Pancreas (tissue), 10 donors: Measurements from ENCODE around the gene WSCD2. TPM values are rescaled to one million over a fixed set of nuclear protein-coding genes. Genes with fewer than 3 reads are reported as not detected.

Experiments
- ATAC-seq, 4 donors: fragments of 200-7000 bp; cut with Tn5 transposase; one replicate each; pipeline versions ENCODE4 v1.8.0 to v1.9.1; 2020; ENCODE audit warnings: mild to moderate bottlenecking in 4 of 4, moderate library complexity in 4 of 4
- DNase-seq, 6 donors: peaks; one replicate each; pipeline ENCODE4 v3.0.0-alpha.2; 2020
- FAIRE-seq: peaks from 2 replicates; lab custom pipeline; 2012; peaks lifted over from hg19 to GRCh38; lab: Jason Lieb, UNC
- H3K27ac ChIP-seq, 4 donors: fragments of 200-600 bp; sonication (generic); 1 replicate in 3 of 4; 2 replicates in 1 of 4; pipeline versions ENCODE4 v1.5.0 to v1.8.0; 2020
- H3K27me3 ChIP-seq, 4 donors: fragments of 200-600 bp; one replicate each; pipeline ENCODE4 v1.8.0; 2021
- H3K36me3 ChIP-seq, 3 donors: fragments of 200-600 bp; sonication (generic) in 1 of 3; one replicate each; pipeline versions ENCODE4 v1.5.0 to v1.8.0; 2020 to 2021
- H3K4me1 ChIP-seq, 3 donors: fragments of 200-600 bp; one replicate each; pipeline ENCODE4 v1.8.0; 2021
- H3K4me3 ChIP-seq, 4 donors: fragments of 200-600 bp; sonication (generic) in 2 of 4; one replicate each; pipeline versions ENCODE4 v1.5.0 to v1.8.0; 2020 to 2021
- H3K9me3 ChIP-seq, 4 donors: fragments of 200-600 bp; one replicate each; pipeline ENCODE4 v1.8.0; 2021
- WGBS, 2 donors: extraction: QIAGEN DNeasy Blood & Tissue Kit; methylation state at CpG; one replicate each; pipeline ENCODE4 v1.1.7; 2013; 5-methylcytosine and 5-hydroxymethylcytosine counted together
- intact Hi-C, 3 donors: fragments of 100-400 bp; cut with DNase I; formaldehyde crosslinking; loops; one replicate each; pipeline versions ENCODE4 v1.11.1 to v1.14.2; 2022
- polyA plus RNA-seq, 2 donors: library from polyadenylated mRNA; stranded (reverse); fragments of 200-250 nt; gene quantifications; one replicate each; pipeline ENCODE4 v1.2.3, GENCODE V29; 2013
- total RNA-seq, 6 donors: library from RNA; stranded (reverse); fragmentation: NEBNext Ultra II Directional in 4 of 6; extraction: Animal tissue kit (Norgen Biotek cat#: 25700) in 4 of 6; gene quantifications; one replicate each; pipeline versions ENCODE4 v1.2.1 to v1.2.4, GENCODE V29; 2021 to 2023
- TF ChIP-seq, protein P1 (sequence below), 4 donors: fragments of 200-600 bp; sonication (generic) in 3 of 4; IDR thresholded peaks; one replicate each; pipeline versions ENCODE4 v1.5.0 to v1.8.0; 2021; ENCODE audit warnings: antibody characterized with exemption in 4 of 4
- donor health status: healthy with polysubstance abuse.
- donor health status: DM: no; HTN: no; CAD: no; lungs with moderate emphysema.
- donor health status: DM: no; HTN: no; CAD: no.
- donor health status: control.
- donor health status: control.
- donor health status: Bipolar disorder and iron deficiency.
- donor health status: DM: yes; HTN: yes; CAD: no.
- donor health status: DM: no; HTN: no; CAD: no.
- donor health status: DM: no; HTN: no; CAD: no.
- donor health status: DM: yes; HTN: yes; CAD: no.

The WSCD2 gene
- total and polyA plus RNA-seq, 8 donors: 0.14 to 5.8 (median 1.1) TPM; not detected in 1

DNA sequence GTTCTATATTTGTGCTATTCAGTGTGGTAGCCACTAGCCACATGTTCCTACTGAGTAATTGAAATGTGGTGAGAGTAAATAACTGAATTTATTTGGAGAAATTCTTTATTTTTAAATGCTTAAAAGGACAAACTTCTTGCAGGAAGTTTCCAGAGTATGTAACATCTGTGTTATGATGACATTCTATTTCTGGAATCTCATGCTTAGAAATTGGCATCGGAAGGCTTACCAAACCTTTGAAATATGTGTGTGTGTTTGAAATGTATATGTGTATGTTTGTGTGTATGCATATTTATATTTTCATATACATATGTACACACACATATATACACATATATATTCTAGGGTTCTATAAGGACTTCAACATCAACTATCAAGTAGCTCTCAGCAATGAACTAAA is 12.4 kb upstream of the WSCD2 start:
- intact Hi-C loops: no loop called here
- ATAC-seq (no peak), DNase-seq (no peak), FAIRE-seq (no peak)
- no peaks in the 10 kb centered on the region for H3K27me3 ChIP-seq
- no peaks in the 10 kb centered on the region for H3K4me1 ChIP-seq
- no peak overlapping the region for H3K27ac ChIP-seq
- WGBS, 2 donors: 74% methylated on average over 1 of the region's 1 CpG
- no peaks in the 10 kb centered on the region for H3K36me3 ChIP-seq
- TF ChIP-seq, protein P1, sequence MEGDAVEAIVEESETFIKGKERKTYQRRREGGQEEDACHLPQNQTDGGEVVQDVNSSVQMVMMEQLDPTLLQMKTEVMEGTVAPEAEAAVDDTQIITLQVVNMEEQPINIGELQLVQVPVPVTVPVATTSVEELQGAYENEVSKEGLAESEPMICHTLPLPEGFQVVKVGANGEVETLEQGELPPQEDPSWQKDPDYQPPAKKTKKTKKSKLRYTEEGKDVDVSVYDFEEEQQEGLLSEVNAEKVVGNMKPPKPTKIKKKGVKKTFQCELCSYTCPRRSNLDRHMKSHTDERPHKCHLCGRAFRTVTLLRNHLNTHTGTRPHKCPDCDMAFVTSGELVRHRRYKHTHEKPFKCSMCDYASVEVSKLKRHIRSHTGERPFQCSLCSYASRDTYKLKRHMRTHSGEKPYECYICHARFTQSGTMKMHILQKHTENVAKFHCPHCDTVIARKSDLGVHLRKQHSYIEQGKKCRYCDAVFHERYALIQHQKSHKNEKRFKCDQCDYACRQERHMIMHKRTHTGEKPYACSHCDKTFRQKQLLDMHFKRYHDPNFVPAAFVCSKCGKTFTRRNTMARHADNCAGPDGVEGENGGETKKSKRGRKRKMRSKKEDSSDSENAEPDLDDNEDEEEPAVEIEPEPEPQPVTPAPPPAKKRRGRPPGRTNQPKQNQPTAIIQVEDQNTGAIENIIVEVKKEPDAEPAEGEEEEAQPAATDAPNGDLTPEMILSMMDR (IDR thresholded peaks at IDR 0.05): no peak
- no peak overlapping the region for H3K4me3 ChIP-seq
- H3K9me3 ChIP-seq: no peaks in the 10 kb centered on the region

DNA sequence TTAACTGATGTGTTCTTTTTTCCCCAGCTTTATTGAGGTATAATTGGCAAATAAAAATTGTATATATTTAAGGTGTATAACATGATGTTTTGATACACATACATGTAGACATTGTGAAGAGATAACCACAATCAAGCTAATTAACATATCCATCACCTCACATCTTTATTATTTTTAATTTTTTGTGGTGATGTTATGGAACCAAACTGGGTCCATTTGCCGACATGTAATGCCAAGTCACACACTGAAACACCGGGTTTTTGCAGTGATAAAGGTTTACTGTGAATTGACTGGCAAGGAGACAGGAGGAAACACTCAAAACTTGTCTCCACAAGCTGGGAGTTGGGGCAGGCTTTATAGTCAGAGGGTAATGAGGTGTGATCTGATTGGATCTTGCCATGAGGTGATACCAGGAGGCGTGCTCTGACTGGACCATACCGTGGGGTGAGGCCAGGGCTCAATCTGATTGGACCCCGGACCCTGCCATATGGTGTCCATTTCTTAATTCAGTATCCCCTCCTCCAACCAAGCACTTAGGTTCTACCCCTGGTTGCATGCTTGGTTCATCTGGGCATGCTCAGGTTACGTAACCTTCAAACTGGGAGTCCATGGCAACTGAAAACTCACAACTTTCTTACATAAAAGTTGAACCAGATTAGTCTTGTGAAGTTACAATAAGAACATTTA is 11.8 kb upstream of the WSCD2 start:
- H3K27me3 ChIP-seq: no peaks in the 10 kb centered on the region
- ATAC-seq (no peak), DNase-seq (no peak), FAIRE-seq (no peak)
- H3K4me3 ChIP-seq: no peak overlapping the region
- intact Hi-C loops: no loop called here
- no peaks in the 10 kb centered on the region for H3K9me3 ChIP-seq
- H3K27ac ChIP-seq: no peak overlapping the region
- 69 to 73% methylated on average over 6 of the region's 6 CpGs for WGBS, 2 donors
- no peaks in the 10 kb centered on the region for H3K36me3 ChIP-seq
- H3K4me1 ChIP-seq: no peaks in the 10 kb centered on the region
- TF ChIP-seq, protein P1 (IDR thresholded peaks at IDR 0.05): no peak

DNA sequence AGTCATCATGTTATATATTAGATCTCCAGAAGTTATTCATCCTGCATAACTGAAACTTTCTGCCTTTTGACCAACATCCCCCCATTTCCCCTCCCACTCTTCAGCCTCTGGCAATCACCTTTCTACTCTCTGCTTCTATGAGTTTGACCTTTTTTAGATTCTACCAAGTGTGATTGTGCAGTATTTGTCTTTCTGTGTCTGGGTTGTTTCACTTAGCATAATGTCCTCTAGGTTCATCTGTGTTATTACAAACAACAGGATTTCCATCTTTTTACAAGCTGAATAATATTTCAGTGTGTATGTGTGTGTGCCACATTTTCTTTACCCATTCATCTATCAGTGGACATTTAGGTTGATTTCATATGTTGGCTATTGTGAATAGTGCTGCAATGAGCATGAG is 11.2 kb upstream of the WSCD2 start:
- Histone ChIP-seq H3K4me1 (no peaks in the 10 kb centered on the region), H3K27me3 (no peaks in the 10 kb centered on the region), H3K27ac (no peak overlapping the region), H3K36me3 (no peaks in the 10 kb centered on the region), H3K4me3 (no peak overlapping the region), H3K9me3 (no peaks in the 10 kb centered on the region)
- ATAC-seq (no peak), FAIRE-seq (no peak), DNase-seq (no peak)
- TF ChIP-seq, protein P1 (IDR thresholded peaks at IDR 0.05): no peak
- intact Hi-C loops: no loop called here

GRCh38 chr12:108119126-108119973 is 9.7 kb upstream of the WSCD2 start:
- FAIRE-seq (no peak), DNase-seq (no peak), ATAC-seq (peak in 1 of 4 donors; percentile 46)
- TF ChIP-seq, protein P1 (IDR thresholded peaks at IDR 0.05): no peak
- WGBS, 2 donors: 55 to 68% methylated on average over 7 of the region's 7 CpGs
- Histone ChIP-seq H3K9me3 (no peaks in the 10 kb centered on the region), H3K36me3 (no peaks in the 10 kb centered on the region), H3K4me1 (no peaks in the 10 kb centered on the region), H3K27ac (no peak overlapping the region), H3K27me3 (no peaks in the 10 kb centered on the region), H3K4me3 (no peak overlapping the region)
- intact Hi-C loops: no loop called here
